SK-MEL-5 (cell line): Measurements from ENCODE around the gene MAP2K2. TPM values are rescaled to one million over a fixed set of nuclear protein-coding genes. Genes with fewer than 3 reads are reported as not detected.

Experiments
- DNase-seq: peaks from one replicate; pipeline ENCODE4 v3.0.0-alpha.2; 2016; ENCODE audit warnings: low read depth, low spot score
- in situ Hi-C: cut with HindIII; loops from 2 replicates; pipeline ENCODE4 v1.10.0; 2016; ENCODE audit warnings: low sequenced_read_pairs, high pct_unique_total_duplicates, low pct_unique_long_range_greater_than_20kb
- total RNA-seq: library from RNA; depleted of rRNA; stranded (reverse); fragments of >200 nt; shearing (Covaris generic); gene quantifications from 2 replicates; pipeline ENCODE4 v1.2.3, GENCODE V29; 2014

MAP2K2 gene
- total RNA-seq, 1 experiment from 2014 or later = 197 TPM

GRCh38 chr19:4109626-4109945 is 14.3 kb downstream of the MAP2K2 start:
- in situ Hi-C loops = no loop called here
- DNase-seq = no peak

GRCh38 chr19:4108767-4109625 is 14.9 kb downstream of the MAP2K2 start:
- in situ Hi-C loops = no loop called here
- DNase-seq = no peak

DNA sequence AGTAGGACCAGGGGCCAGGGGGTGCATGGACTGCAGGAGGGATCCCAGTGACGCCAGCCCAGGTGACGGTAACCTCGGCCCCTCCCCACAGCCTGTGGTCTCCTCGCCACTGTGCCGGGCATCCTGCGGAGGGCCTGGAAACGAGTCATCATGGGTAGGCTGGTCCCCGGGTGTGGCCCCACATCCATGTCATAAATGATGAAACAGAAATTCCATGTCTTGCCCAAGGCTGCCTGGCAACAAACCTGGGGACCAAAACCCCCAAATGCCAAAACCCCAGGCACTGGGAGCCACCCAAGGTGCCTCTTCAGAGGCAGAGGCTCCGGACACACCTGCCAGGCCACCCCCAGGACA is 20.9 kb downstream of the MAP2K2 start:
- DNase-seq = no peak
- in situ Hi-C loops = no loop called here

- in situ Hi-C loops = no loop called here
- DNase-seq = no peak
Measured at GRCh38 chr19:4102339-4103079, 21.4 kb downstream of the MAP2K2 start.

DNA sequence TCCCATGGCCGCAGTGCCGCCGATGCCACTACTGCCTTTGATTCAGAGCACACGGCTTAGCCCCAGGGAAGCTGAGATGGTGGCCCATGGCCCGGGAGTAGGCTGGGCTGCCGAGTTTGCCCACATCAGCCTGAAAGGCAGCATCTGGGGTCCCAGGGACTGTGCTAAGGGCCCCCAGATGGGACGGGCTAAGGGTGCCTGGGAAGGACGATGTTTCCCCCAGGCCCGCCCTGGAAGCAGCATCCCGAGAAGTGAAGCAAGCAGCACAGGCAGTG is 22.5 kb downstream of the MAP2K2 start:
- in situ Hi-C loops = no loop called here

DNA sequence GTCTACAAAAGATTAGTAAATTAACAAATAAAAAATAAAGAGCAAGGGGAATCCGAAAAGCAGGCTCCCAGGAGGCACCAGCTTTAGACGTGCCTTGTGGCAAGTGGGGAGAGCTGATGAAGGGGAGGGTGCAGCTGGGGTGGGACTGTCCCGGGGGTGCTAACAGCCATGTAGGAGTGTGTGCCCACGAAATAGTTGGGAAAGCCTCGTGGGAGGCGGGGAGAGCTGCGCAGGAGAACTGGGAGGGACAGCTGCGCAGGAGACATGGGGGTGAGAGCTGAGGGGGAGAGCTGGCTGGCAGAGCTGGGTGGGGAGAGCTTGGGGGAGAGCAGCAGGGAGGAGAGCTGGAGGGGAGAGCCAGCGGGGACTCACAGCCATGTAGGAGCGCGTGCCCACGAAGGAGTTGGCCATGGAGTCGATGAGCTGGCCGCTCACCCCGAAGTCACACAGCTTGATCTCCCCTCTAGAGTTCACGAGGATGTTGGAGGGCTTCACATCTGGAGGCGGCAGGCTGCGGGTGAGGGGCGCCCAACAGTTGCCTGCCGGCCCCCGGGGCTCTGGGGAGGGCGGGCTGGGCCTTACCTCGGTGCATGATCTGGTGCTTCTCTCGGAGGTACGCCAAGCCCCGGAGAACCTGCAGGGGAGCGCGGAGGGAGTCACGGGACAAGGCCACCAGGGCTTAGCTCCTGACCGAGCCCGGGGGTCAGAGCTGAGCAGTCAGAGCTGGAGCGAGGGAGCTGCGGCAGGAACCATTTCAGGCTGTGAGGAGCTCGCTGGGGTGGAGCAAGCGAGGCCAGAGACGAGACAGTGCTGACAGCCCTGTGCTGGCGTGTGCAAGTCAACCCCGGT is 23.1 kb downstream of the MAP2K2 start:
- no peak for DNase-seq
- in situ Hi-C loops = no loop called here

More for the DNA sequence above, 22.5 kb downstream of the MAP2K2 start:
- no peak for DNase-seq

DNA sequence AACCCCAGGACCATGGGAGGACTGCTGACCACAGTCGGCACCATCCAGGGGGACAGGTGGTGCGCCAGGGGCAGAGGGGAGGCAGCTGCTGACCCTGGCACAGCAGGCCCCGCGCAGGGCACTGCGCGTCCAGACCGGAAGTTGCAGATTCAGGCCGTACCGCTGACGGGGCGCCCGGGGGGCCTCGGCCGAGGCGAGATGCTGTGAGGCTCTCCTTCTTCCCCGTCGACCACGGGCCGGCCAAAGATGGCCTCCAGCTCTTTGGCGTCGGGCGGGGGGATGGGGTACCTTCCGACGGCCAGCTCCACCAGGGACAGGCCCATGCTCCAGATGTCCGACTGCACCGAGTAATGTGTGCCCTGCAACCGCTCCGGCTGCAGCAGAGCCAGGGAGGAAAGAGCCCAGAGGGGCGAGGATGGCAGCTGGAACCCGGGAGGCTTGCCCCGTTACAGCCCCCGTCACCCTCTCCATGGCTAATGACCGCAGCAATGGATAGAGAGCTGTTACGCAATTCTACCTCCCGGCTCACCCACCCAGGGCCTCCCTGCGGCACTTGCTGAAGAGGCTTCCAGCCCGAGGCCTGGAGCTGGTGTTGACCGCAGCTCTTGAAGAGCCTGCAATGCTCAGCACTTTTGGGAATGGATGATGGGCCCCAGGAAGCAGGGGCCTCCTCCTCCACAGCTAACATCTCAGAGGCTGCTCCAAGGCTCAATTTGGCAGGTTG is 24.7 kb downstream of the MAP2K2 start:
- in situ Hi-C loops = no loop called here
- DNase-seq = no peak

- in situ Hi-C loops = no loop called here
- no peak for DNase-seq
Measured at GRCh38 chr19:4098493-4098892, 25.4 kb downstream of the MAP2K2 start.

DNA sequence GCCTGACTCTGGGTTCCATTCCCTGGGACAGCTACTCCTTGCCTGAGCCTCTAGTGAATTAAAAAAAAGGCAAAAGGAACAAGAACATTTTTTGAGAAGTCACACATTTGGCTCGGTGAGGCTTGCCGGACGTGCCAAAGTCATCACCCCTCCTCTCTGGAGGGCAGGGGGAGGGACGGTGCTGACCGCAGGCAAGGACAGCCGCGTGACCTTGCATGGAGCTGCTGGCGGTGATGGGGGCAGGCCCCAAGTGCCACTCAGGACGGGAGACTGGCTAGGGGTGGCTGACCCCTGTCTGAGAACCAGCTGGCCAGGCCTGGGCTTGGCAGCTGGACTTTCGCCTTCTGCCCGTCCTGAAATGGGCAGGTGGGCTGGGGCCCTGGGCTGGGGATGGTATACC is 26.4 kb downstream of the MAP2K2 start:
- in situ Hi-C loops = no loop called here
- no peak for DNase-seq

DNA sequence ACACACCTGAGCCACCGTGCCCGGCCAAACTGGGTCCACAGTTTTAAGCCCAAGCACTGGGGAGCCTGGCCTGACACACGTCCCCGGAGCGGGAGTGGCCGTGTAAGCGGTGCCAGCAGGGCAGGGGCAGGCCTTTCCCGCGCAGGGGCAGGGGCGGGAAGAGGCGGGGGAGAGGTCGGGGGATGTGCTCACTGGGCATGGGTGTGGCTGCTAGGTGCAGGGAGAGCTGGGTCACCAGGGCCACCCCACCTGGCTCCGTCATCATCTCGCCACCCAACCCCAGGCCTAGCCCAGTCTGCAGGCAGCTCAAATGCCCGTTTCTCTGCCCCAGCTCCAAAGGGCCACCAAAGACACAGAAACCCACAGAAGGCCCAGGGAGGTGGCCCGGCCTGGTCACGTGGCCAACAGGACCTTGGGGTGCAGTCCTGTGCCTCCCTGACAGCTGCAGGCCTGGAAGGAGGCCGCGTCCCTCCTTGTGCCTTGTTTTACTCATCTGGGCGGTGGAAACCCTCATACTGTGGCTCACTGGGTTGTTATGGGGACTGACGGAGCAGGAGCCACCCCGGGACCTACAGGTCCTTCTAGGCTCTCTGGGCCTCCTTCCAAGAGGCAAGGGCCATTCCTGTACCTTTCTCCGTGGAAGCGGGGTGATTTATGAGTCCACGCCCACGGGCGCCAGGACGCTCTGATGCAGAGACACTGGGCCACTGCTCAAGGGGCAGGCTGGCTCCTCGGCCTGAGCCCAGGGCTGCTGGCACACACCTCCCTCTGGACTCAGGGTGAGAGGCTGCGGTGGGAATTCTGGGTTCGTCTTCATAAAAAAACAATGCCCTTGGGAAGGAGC is 27.7 kb downstream of the MAP2K2 start:
- in situ Hi-C loops = no loop called here
- DNase-seq = no peak

GRCh38 chr19:4095488-4095844 is 28.5 kb downstream of the MAP2K2 start:
- DNase-seq = no peak
- in situ Hi-C loops = no loop called here

GRCh38 chr19:4094761-4095487 is 29.0 kb downstream of the MAP2K2 start:
- no peak for DNase-seq
- in situ Hi-C loops = no loop called here

- DNase-seq = no peak
- in situ Hi-C loops = no loop called here
Measured at GRCh38 chr19:4094291-4094690, 29.6 kb downstream of the MAP2K2 start.

DNA sequence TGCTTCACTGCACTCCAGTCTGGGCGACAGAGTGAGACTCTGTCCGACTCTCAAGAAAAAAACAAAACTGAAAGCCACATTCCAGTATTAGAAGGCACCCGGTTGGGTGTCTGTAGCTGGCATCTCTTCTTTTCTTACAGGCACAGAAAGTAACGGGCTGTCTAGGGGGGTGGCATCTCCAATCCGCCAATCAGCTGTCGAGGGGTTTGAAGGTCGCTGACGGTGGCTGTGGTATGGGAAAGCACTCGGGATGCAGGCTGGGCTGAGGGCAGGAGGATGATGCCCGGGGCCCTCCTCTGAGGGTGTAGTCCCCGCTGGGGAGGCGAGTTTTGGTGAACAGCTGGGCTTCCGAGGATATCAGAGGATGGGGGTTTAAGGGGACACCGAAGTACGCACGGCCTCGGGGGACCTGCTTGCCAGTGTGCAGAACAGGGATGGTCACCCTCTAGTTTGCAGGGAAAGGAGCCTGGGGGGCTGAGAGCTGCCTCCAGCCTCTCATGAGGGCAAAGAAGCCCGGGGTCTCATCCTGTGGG is 30.2 kb downstream of the MAP2K2 start:
- no peak for DNase-seq
- in situ Hi-C loops = no loop called here

GRCh38 chr19:4090356-4091220 is 33.3 kb downstream of the MAP2K2 start:
- in situ Hi-C loops = no loop called here
- DNase-seq = no peak

- no peak for DNase-seq
- in situ Hi-C loops = no loop called here
Measured at GRCh38 chr19:4089946-4090345, 34.0 kb downstream of the MAP2K2 start.
